HG03558 (cell line): ENCODE measurements around the gene TGIF2LX.
"Not testable (repeated sequence)": the region's sequence is repeated elsewhere in the genome, so short reads cannot be mapped to it uniquely, and the experiment has no call there.

ENCODE experiments used
- ATAC-seq: cut with Tn5 transposase; IDR thresholded peaks from one replicate; pipeline ENCODE4 v1.9.1; 2021; ENCODE audit warnings: moderate number of reproducible peaks; ENCODE audit not compliant: unreplicated experiment; ENCODE audit errors: extremely low read depth

TGIF2LX gene

GRCh38 chrX:89921665-89922064 lies at the start of gene TGIF2LX:
TSS of gene TGIF2LX (plus strand) at chrX:89921908. CDS start at chrX:89922086, 178 bp downstream.
- ATAC-seq: not testable (repeated sequence)

GRCh38 chrX:89922338-89922934 lies 728 bp downstream of the TGIF2LX start:
- ATAC-seq: not testable (repeated sequence)

DNA sequence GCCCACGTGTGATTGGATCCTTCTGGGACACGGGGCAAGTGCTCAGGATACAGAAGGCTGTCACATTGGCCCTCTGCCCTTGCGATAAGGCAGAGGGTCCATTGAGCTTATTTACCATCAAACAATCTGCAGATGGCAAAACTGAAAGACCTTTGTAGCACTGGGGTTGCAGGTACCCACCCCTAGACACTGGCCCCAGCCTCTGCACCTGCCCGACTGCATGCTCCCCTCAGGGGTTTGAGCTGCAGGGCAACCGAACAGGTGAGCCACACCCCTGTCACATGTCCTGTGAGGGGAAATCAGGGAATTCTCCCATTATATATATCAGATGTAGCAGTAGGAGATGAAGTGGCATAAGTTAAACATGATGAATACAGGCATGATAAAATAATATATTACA lies 21.4 kb downstream of the TGIF2LX start:
- not testable (repeated sequence) for ATAC-seq

- not testable (repeated sequence) for ATAC-seq
These were observed 43.9 kb downstream of the TGIF2LX start for GRCh38 chrX:89965588-89965987.
